Embryonic facial prominence (tissue), 1 donor: Measurements from ENCODE around the gene NRXN3.

Experiments used
- DNase-seq: peaks from one replicate; pipeline ENCODE4 v3.0.0-alpha.2; 2016; ENCODE audit errors: extremely low spot score

Gene NRXN3

GRCh38 chr14:79201564-79202207 lies 1031.5 kb downstream of the NRXN3 start:
- DNase-seq: no peak

- DNase-seq: no peak
Measured at GRCh38 chr14:79204591-79204990, 1034.4 kb downstream of the NRXN3 start.

GRCh38 chr14:79209418-79209817 lies 1039.2 kb downstream of the NRXN3 start:
- no peak for DNase-seq

- no peak for DNase-seq
Measured at GRCh38 chr14:79225815-79226214, 1055.6 kb downstream of the NRXN3 start.

- DNase-seq: no peak
Measured at GRCh38 chr14:79229383-79229909, 1059.3 kb downstream of the NRXN3 start.

GRCh38 chr14:79242666-79243065 lies 1072.5 kb downstream of the NRXN3 start:
- no peak for DNase-seq

- DNase-seq: no peak
Measured at GRCh38 chr14:79246173-79246572, 1076.0 kb downstream of the NRXN3 start.

GRCh38 chr14:79248126-79248525 lies 1078.0 kb downstream of the NRXN3 start:
- DNase-seq: no peak

- no peak for DNase-seq
Measured at GRCh38 chr14:79248771-79249170, 1078.6 kb downstream of the NRXN3 start.

GRCh38 chr14:79251278-79251677 lies 1081.1 kb downstream of the NRXN3 start:
- DNase-seq: no peak

- no peak for DNase-seq
Measured at GRCh38 chr14:79253576-79253975, 1083.4 kb downstream of the NRXN3 start.

GRCh38 chr14:79254069-79254775 lies 1084.0 kb downstream of the NRXN3 start:
- DNase-seq: no peak

- no peak for DNase-seq
Measured at GRCh38 chr14:79256380-79256779, 1086.2 kb downstream of the NRXN3 start.

GRCh38 chr14:79260406-79260805 lies 1090.2 kb downstream of the NRXN3 start:
- DNase-seq: no peak

GRCh38 chr14:79265366-79265946 lies 1095.3 kb downstream of the NRXN3 start:
- no peak for DNase-seq

- no peak for DNase-seq
Measured at GRCh38 chr14:79270361-79270760, 1100.2 kb downstream of the NRXN3 start.

GRCh38 chr14:79271122-79271521 lies 1100.9 kb downstream of the NRXN3 start:
- DNase-seq: no peak

- no peak for DNase-seq
Measured at GRCh38 chr14:79274641-79275291, 1104.6 kb downstream of the NRXN3 start.

GRCh38 chr14:79275292-79275655 lies 1105.1 kb downstream of the NRXN3 start:
- no peak for DNase-seq

GRCh38 chr14:79278286-79278797 lies 1108.2 kb downstream of the NRXN3 start:
- DNase-seq: no peak

GRCh38 chr14:79278798-79279644 lies 1108.8 kb downstream of the NRXN3 start:
- peak; percentile 71 for DNase-seq
